K562 (cell line): ENCODE measurements around the gene MBD6. TPM values are rescaled to one million over a fixed set of nuclear protein-coding genes. Genes with fewer than 3 reads are reported as not detected.

Experiments
- BCOR ChIP-seq: fragments of 450-650 bp; IDR thresholded peaks from 2 replicates; pipeline ENCODE4 v1.6.1; 2016
- DIDO1 ChIP-seq: fragments of 450-650 bp; IDR thresholded peaks from 2 replicates; pipeline ENCODE4 v1.6.1; 2016; ENCODE audit warnings: low read depth, missing biosample characterization, missing genetic modification characterization
- DNMT1 ChIP-seq: fragments of 450-650 bp; IDR thresholded peaks from 2 replicates; pipeline ENCODE4 v1.6.1; 2016; ENCODE audit warnings: antibody characterized with exemption, mild to moderate bottlenecking
- EGR1 ChIP-seq: fragments of 450-650 bp; conservative IDR thresholded peaks from 2 replicates; pipeline ENCODE4 v1.6.1; 2017; ENCODE audit warnings: mild to moderate bottlenecking
- FOSL1 ChIP-seq: fragments of 200-800 bp; sonication (Bioruptor generic); conservative IDR thresholded peaks from 2 replicates; pipeline ENCODE4 v1.6.1; 2016; ENCODE audit warnings: missing genetic modification characterization, missing compliant biosample characterization
- GABPB1 ChIP-seq: sonication (generic); formaldehyde crosslinking; IDR thresholded peaks from 2 replicates; pipeline ENCODE4 v1.8.0; 2022; ENCODE audit warnings: mild to moderate bottlenecking, missing genetic modification reagents
- GATAD2A ChIP-seq: fragments of 450-650 bp; IDR thresholded peaks from 2 replicates; pipeline ENCODE4 v1.6.1; 2017
- GATAD2B ChIP-seq: fragments of 450-650 bp; IDR thresholded peaks from 2 replicates; pipeline ENCODE4 v1.6.1; 2017; ENCODE audit warnings: mild to moderate bottlenecking, borderline replicate concordance
- KAT7 ChIP-seq: sonication (generic); formaldehyde crosslinking; IDR thresholded peaks from 2 replicates; pipeline ENCODE4 v1.8.0; 2022; ENCODE audit warnings: missing genetic modification reagents, mild to moderate bottlenecking, borderline replicate concordance
- LEF1 ChIP-seq: fragments of 450-650 bp; IDR thresholded peaks from 2 replicates; pipeline ENCODE4 v1.6.1; 2016; ENCODE audit warnings: mild to moderate bottlenecking
- MEIS2 ChIP-seq: fragments of 450-650 bp; IDR thresholded peaks from 2 replicates; pipeline ENCODE4 v1.6.1; 2014; ENCODE audit warnings: mild to moderate bottlenecking; ENCODE audit not compliant: partially characterized antibody
- PHF21A ChIP-seq: fragments of 450-650 bp; IDR thresholded peaks from 2 replicates; pipeline ENCODE4 v1.6.1; 2017; ENCODE audit warnings: low read depth, borderline replicate concordance
- POLR2G ChIP-seq: fragments of 200-400 bp; formaldehyde crosslinking; IDR thresholded peaks from 2 replicates; pipeline ENCODE4 v1.6.1; 2017; ENCODE audit warnings: low read depth, mild to moderate bottlenecking, antibody characterized with exemption, low read length, moderate library complexity
- RAD21 ChIP-seq, 2 experiments: fragments of 250-450 bp in 1 of 2; fragments of 450-650 bp in 1 of 2; sonication (Bioruptor Pico) in 1 of 2; formaldehyde crosslinking in 1 of 2; IDR thresholded peaks in 1 of 2; conservative IDR thresholded peaks in 1 of 2; 2 replicates each; pipeline versions ENCODE4 v1.4.0 to v1.8.0; 2020 to 2022; ENCODE audit warnings: mild to moderate bottlenecking in 2 of 2, moderate library complexity in 1 of 2
- RBM17 ChIP-seq: fragments of 200-400 bp; formaldehyde crosslinking; IDR thresholded peaks from 2 replicates; pipeline ENCODE4 v1.6.1; 2017; ENCODE audit warnings: low read depth, mild to moderate bottlenecking, low read length, borderline replicate concordance
- SMARCB1 ChIP-seq: IDR thresholded peaks from 2 replicates; pipeline ENCODE4 v1.6.1; 2011; ENCODE audit warnings: improper control_type of control experiment, low read depth; ENCODE audit not compliant: insufficient read length
- TARDBP ChIP-seq: fragments of 450-650 bp; IDR thresholded peaks from 2 replicates; pipeline ENCODE4 v1.6.1; 2016
- TBP ChIP-seq: optimal IDR thresholded peaks from 2 replicates; pipeline ENCODE3; 2011; ENCODE audit warnings: low read depth, low read length, improper control_type of control experiment
- THRB ChIP-seq: fragments of 450-650 bp; formaldehyde crosslinking; conservative IDR thresholded peaks from 2 replicates; pipeline ENCODE4 v1.4.0; 2022; ENCODE audit warnings: mild to moderate bottlenecking, missing genetic modification characterization
- USF2 ChIP-seq: sonication (generic); formaldehyde crosslinking; IDR thresholded peaks from 2 replicates; pipeline ENCODE4 v1.5.0; 2020; ENCODE audit warnings: missing genetic modification reagents
- WHSC1 ChIP-seq: IDR thresholded peaks from one replicate; pipeline ENCODE4 v1.6.1; 2012; ENCODE audit warnings: low read length, control low read depth, inconsistent platforms
- ZMIZ1 ChIP-seq, 2 experiments: fragments of 150-350 bp in 1 of 2; IDR thresholded peaks; 2 replicates each; pipeline ENCODE4 v1.6.1; 2012 to 2016; ENCODE audit warnings: low read depth in 2 of 2, low read length in 2 of 2, mild to moderate bottlenecking in 1 of 2, moderate library complexity in 1 of 2
- ZNF408 ChIP-seq: fragments of 250-450 bp; sonication (Bioruptor Pico); IDR thresholded peaks from 2 replicates; pipeline ENCODE4 v1.4.0; 2020; ENCODE audit warnings: low read depth, mild to moderate bottlenecking, moderate library complexity
- ZNF778 ChIP-seq: fragments of 450-650 bp; formaldehyde crosslinking; IDR thresholded peaks from 2 replicates; pipeline ENCODE4 v1.4.0; 2020; ENCODE audit warnings: mild to moderate bottlenecking, moderate library complexity
- polyA plus RNA-seq, 8 experiments: library from polyadenylated mRNA; depleted of rRNA in 4 of 8; stranded (reverse) in 5 of 8; unstranded in 3 of 8; fragments of >200 nt; fragmentation: Nextera tagmentation in 2 of 8; fragmentation: Illumina TruSeq in 1 of 8; extraction: Ambion mirVana in 2 of 8; extraction: Trizol in 1 of 8; gene quantifications; 2 replicates each; pipeline versions ENCODE4 v1.2.1 to v1.2.3, GENCODE V29; 2011 to 2014; ENCODE audit warnings: inconsistent platforms in 1 of 8, missing spikeins in 1 of 8
- total RNA-seq, 7 experiments: library from RNA; depleted of rRNA in 6 of 7; stranded (reverse); fragments of >200 nt in 6 of 7; fragmentation: Illumina TruSeq in 2 of 7; extraction: Trizol in 2 of 7; gene quantifications; 2 replicates each; pipeline versions ENCODE4 v1.2.1 to v1.2.3, GENCODE V29; 2011 to 2021; ENCODE audit warnings: low replicate concordance in 1 of 7

MBD6 gene
- total and polyA plus RNA-seq, 9 of the 15 experiments (the other 6 are each of a cell fraction or from before 2014, with no cell fraction given): 2.0 to 54.8 (median 3.8) TPM

GRCh38 chr12:57520053-57520818 lies 2.4 kb upstream of the MBD6 start, which contains the start of gene DDIT3 (continued):
- TF ChIP-seq THRB (peak; percentile 32; the same call in 1 of the 2 replicates), EGR1 (peak; percentile 89), KAT7 (CRISPR knock-in tag) (no peak; the same call in 1 of the 2 replicates), ZNF778 (CRISPR knock-in tag) (no peak), DNMT1 (0 out of 2 replicates have a peak, but pooled peaks have one; percentile 51), BCOR (no peak), LEF1 (no peak), ZMIZ1 (IDR thresholded peaks at IDR 0.05; ENCODE audit: low read depth in 2 of 2, low read length in 2 of 2) (peak in 1 of 2 experiments; percentile 82; a peak in 2 of 4 replicates), RBM17 (no peak), POLR2G (peak; percentile 93), GATAD2B (no peak), WHSC1 (no peak), GATAD2A (no peak), USF2 (CRISPR knock-in tag) (peak; percentile 85), DIDO1 (tag) (no peak), FOSL1 (tag) (peak; percentile 100), TARDBP (no peak), RAD21 (CRISPR knock-in tag; conservative IDR thresholded peaks at IDR 0.05 in 1 of 2, IDR thresholded peaks at IDR 0.05 in 1 of 2) (no peak), MEIS2 (peak; percentile 31), SMARCB1 (no peak), GABPB1 (CRISPR knock-in tag) (peak; percentile 68; the same call in 1 of the 2 replicates), ZNF408 (CRISPR knock-in tag) (no peak), TBP (peak; percentile 99), PHF21A (0 out of 2 replicates have a peak, but pooled peaks have one; percentile 56)
